Measurements from ENCODE around the gene RPS4Y1. TPM values are rescaled to one million over a fixed set of nuclear protein-coding genes. Genes with fewer than 3 reads are reported as not detected.

The RPS4Y1 gene
- 0.15 TPM for total RNA-seq (2021; ENCODE audit: unreplicated experiment)
- polyA plus RNA-seq (2012; ENCODE audit: insufficient read length), result not detected
- Bru-seq, nascent RNA, result percentile 14 among the genes with signal in this experiment
- percentile 7 among the genes with signal in this experiment for BruChase-seq, experiment 1, labeled RNA remaining after a 2-hour chase
- BruChase-seq, experiment 2, labeled RNA remaining after a 6-hour chase, result percentile 16 among the genes with signal in this experiment
- long read RNA-seq, result 0 reads

GRCh38 chrY:2841471-2841893 is at the start of gene RPS4Y1:
TSS of gene RPS4Y1 (plus strand) at chrY:2841602. CDS start at chrY:2841625, 23 bp downstream.
- Histone ChIP-seq H3K27me3 (ENCODE audit: control insufficient read depth, insufficient read depth, low read length) (no peaks in the 10 kb centered on the region), H3K27ac (ENCODE audit: low read length) (no peak within 1 kb of the TSS), H3K36me3 (ENCODE audit: control insufficient read depth, insufficient read depth, low read length) (no peaks in the 10 kb centered on the region), H3K4me3 (ENCODE audit: low read depth in 2 of 2, low read length in 2 of 2) (no peak within 1 kb of the TSS), H3K4me1 (ENCODE audit: control insufficient read depth, insufficient read depth, low read length) (no peaks in the 10 kb centered on the region), H3K9me3 (ENCODE audit: control insufficient read depth, insufficient read depth, low read depth, low read length) (no peaks in the 10 kb centered on the region)
- DNase-seq (ENCODE audit: low read depth, low spot score) (no peak), ATAC-seq (no peak)
- intact Hi-C loops (cut with micrococcal nuclease; ENCODE audit: unreplicated experiment) (no loop called here), in situ Hi-C loops (cut with HindIII; ENCODE audit: low pct_unique_long_range_greater_than_20kb, low sequenced_read_pairs) (no loop called here)
- no peak for TF ChIP-seq SIN3A (IDR thresholded peaks at IDR 0.05; ENCODE audit: borderline replicate concordance, insufficient read depth, low read depth, low read length)
- TF ChIP-seq CTCF (IDR thresholded peaks at IDR 0.05), result no peak
- no peak for TF ChIP-seq POLR2AphosphoS5 (IDR thresholded peaks at IDR 0.05; ENCODE audit: low read depth, low read length)
- no peak for TF ChIP-seq REST (IDR thresholded peaks at IDR 0.05; ENCODE audit: insufficient read depth in 1 of 2, low read depth in 2 of 2, low read length in 1 of 2)
- no peak for TF ChIP-seq TCF7L2 (IDR thresholded peaks at IDR 0.05; ENCODE audit: low read depth, low read length)
- CTCF ChIA-PET, result no interaction called here
- no TSS peak for BruUV-seq (replicated peaks)
- POLR2A ChIA-PET, result no interaction called here

GRCh38 chrY:2796977-2797523 is 44.4 kb upstream of the RPS4Y1 start:
- in situ Hi-C loops (cut with HindIII; ENCODE audit: low pct_unique_long_range_greater_than_20kb, low sequenced_read_pairs) (no loop called here), intact Hi-C loops (cut with micrococcal nuclease; ENCODE audit: unreplicated experiment) (no loop called here)
- no TSS peak for BruUV-seq (replicated peaks)
- Histone ChIP-seq H3K27me3 (ENCODE audit: control insufficient read depth, insufficient read depth, low read length) (no peaks in the 10 kb centered on the region), H3K36me3 (ENCODE audit: control insufficient read depth, insufficient read depth, low read length) (no peaks in the 10 kb centered on the region), H3K9me3 (ENCODE audit: control insufficient read depth, insufficient read depth, low read depth, low read length) (no peaks in the 10 kb centered on the region), H3K4me1 (ENCODE audit: control insufficient read depth, insufficient read depth, low read length) (no peaks in the 10 kb centered on the region), H3K4me3 (ENCODE audit: low read depth in 2 of 2, low read length in 2 of 2) (no peak overlapping the region), H3K27ac (ENCODE audit: low read length) (no peak overlapping the region)
- TF ChIP-seq SIN3A (IDR thresholded peaks at IDR 0.05; ENCODE audit: borderline replicate concordance, insufficient read depth, low read depth, low read length) (no peak), POLR2AphosphoS5 (IDR thresholded peaks at IDR 0.05; ENCODE audit: low read depth, low read length) (no peak), TCF7L2 (IDR thresholded peaks at IDR 0.05; ENCODE audit: low read depth, low read length) (no peak), REST (IDR thresholded peaks at IDR 0.05; ENCODE audit: insufficient read depth in 1 of 2, low read depth in 2 of 2, low read length in 1 of 2) (no peak), CTCF (IDR thresholded peaks at IDR 0.05) (no peak)
- ChIA-PET CTCF (no interaction called here), POLR2A (no interaction called here)
- ATAC-seq (no peak), DNase-seq (ENCODE audit: low read depth, low spot score) (no peak)

Measured in Panc1 (cell line).